Kasumi-1 (cell line): Measurements from ENCODE around the gene FXYD1.

Source experiments
- DNase-seq, 2 experiments: peaks; one replicate each; lab custom pipeline; 2025; lab: John Stamatoyannopoulos, UW

FXYD1 gene

DNA sequence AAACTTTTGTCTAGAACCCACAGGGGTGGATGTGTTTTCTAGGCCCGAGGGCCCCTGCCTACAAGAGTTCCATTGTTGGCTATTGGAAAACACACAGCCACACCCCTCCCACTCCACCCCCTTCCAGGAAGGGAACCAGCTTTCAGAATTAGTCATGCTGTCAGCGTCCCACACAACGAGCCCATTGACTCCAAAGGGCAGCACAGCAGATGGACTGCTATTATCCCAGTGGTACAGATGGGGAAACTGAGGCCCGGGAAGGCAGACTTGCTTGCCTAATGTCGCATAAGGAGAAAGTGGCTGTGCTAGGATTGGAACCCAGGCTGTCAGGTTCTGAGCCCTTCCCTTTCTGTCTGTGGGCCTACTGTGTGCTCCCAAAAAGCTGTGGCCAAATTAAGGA is 31.1 kb upstream of the FXYD1 start:
- DNase-seq: no peak

DNA sequence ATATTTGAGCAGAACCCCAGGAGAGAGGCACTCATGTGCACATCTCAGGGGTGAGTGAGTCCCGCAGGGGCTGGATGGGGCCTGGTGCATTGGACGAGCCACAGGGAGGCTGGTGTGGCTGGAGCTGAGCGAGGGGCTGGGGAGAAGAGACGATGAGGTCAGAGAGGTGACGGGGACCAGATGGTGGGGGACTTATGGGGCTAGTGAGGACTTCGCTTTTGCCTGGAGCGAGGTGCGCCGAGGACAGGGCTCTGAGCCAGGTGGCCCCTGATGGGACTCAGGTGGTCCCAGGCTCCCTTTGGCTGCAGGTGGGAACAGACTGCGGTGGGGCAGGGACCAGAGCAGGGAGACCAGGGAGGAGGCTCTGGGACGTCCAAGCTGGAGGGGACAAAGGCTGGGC is 29.9 kb upstream of the FXYD1 start:
- no peak for DNase-seq

DNA sequence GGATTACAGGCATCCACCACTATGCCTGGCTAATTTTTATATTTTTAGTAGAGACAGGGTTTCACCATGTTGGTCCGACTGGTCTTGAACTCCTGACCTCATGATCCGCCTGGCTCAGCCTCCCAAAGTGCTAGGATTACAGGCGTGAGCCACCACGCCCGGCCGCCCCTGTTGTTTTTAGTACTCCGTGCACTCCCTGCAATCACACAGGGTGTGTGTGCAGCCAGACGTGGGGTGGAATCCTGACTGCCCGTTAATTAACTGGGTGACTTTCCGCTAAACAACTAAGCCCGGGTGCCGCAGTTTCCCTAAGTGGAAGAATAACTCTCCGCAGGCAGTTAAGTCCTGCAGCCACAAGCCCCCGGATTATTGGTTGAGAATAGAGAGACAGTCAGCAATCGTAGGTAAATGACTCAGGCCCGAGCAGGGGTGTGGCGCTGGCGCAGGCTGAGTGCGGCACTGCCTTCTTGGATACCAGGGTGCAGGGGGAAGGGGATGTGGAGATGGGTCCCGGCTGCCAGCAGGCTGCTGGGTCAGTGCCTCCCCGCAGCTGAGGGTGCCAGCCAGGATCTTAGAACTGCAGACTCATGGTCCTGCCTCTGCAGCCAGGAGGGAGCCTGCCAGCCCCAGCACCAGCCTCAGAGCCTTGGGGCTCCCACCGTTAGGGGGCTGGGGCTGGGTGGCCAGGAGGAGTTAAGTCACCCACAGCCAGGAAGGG is 29.1 kb upstream of the FXYD1 start:
- DNase-seq: no peak

DNA sequence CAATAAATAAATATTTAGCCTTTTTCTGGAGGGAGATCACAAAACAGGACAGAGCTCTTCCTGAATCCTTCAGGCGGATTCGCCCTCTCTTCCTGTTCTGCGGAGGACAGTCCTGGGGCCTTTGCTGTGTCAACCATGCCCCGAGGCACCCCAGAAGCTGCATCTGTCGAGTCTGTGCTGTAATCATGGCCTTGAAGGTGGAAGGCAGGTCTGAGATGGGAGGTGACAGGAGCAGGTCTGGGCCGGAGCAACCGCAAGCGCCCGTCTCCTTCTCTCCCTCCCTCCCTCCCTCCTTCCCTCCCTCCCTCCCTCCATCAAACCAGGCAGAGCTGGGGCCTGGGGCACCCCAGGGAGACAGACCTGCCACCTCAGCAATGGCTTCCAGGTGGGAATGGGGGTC is 27.6 kb upstream of the FXYD1 start:
- DNase-seq: no peak

DNA sequence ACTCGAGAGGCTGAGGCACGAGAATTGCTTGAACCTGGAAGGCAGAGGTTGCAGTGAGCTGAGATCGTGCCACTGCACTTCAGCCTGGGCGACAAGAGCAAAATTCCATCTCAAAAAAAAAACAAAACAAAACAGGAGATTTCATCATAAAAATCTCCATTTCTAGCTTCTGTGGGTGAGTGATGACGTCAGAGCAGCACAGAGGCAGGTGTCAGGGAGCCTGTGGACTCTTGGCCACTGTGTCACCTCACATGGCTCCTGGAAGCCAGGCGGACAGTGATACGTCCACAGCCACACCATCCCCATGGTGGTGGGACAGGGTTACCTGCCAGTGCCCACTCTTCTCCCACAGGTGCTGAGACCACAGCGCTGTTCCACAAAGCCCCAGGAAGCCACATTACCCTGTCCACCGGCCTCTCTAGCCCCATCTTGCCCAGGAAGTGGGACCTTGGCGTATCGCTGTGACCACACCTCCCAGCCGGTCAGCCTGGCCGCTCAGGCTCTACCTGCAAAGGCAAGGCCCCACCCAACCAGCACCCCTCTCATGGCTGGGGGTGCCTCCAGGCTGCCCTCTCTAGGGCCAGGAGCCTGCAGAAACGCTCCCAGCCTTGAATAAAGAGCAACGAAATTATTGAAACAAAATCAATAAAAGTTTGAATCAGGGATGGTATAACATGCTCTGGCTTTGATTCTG is 25.5 kb upstream of the FXYD1 start:
- DNase-seq: no peak

DNA sequence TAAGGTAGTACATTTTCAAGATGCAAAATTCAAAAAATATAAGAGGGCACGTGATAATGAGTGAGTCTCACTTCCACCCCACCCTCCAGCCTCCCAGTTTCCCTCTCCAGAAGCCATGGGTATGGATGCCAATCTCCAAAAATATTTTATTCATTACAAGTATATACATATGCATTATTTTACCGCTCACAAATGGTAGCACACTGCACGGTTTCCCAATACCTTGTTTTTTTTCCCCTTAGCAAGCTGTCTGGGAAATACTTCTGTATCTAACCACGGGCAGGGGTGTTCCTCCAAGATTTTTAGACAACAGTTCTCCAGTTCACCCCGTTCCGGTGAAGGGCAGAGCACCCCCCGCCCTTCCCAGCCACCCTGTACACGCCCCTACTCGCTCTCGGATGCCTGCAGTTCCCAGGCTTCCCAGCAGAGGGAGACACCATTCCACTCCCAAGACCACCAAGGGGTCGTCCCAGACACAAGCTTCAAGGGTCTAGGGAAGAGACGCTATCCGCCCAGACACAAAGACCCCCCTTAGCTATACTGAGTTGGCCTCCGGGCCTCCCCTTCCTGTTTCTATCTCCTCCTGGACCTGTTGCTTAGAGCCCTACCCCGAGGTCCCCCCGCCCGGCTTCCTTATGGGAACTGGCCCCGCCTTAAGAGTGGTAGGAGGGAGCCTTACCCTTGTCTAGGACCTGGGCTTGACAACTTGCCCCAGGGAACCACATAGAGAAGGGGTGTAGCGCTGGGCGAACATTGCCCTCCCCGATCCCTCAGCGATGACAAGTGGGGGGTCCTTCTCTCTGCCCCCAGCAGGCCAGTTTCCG is 24.1 kb upstream of the FXYD1 start:
- DNase-seq: peak; percentile 62 to 69

DNA sequence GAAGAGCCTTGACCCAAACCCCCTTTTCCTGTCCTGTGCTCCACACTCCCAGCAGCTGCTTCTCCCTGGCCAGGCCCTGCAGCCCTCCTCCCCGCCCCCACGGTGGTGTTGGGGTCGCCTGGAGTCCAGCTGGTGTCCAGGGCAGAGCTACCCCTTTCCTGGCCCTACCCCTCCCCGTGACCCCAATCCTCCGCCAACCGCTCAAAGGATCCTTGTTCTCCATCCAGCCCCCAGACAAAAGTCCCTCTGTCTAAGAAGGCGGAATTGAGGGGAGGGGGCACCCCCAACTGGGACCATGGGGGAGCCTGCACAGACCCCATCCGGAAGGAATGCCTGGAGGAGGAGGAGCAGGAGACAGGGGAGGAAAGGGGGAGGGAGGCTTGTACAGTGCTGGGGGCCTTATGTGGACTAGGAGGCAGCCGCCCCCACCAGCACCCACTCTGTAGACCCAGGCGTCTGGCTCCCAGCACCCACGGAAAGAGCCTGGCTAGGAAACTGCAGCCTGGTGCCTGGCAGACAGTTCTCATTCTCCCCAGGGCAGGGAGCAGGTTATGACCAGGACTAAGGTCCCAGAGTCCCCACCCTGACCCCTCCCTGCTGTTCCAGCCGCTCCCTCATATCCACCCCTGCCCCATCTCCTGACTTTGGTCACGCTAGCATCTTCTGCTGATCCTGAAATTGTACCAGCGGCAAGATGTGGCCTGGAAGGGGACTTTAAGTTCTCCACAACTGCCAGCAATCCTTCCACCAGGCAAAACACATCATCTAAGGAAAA is 23.3 kb upstream of the FXYD1 start, which contains the start of gene FXYD3:
Gene FXYD3, plus strand, starts transcription at position 647 of the 775 bp plus-strand sequence. CDS start 3,554 bp downstream, outside the sequence.
- no peak for DNase-seq

DNA sequence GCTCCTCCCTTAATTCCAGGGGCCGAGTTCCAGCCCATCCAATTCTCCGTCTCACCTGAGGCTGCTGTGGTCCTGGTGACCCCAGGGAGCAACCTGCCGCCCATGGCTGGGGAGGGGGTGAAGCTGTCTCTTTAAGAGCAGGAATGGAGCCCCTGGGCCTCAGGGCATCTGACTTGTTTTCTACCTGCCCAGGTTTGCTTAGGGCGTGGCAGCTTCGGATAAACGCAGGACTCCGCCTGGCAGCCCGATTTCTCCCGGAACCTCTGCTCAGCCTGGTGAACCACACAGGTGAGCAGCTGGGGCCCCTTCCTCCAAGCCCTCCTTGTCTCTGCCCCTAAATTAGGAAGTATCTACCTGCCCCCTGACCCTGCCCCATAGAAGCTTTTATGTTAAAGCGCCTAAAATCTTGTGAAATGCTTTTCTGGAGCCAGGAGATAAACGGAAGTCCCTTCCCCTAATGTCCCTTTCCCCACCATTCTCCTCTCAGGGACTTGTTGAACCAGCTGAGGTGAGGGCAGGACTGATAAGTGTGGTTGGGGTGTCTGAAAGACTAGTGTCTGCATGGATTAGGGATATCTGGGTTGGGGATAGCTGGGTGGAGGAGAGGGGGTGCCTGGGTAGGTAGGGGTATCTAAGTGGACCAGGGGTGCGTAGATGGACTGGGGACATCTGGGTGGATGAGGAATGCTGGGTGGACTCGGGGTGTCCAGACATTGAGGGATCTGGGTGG is 22.4 kb upstream of the FXYD1 start:
- no peak for DNase-seq

DNA sequence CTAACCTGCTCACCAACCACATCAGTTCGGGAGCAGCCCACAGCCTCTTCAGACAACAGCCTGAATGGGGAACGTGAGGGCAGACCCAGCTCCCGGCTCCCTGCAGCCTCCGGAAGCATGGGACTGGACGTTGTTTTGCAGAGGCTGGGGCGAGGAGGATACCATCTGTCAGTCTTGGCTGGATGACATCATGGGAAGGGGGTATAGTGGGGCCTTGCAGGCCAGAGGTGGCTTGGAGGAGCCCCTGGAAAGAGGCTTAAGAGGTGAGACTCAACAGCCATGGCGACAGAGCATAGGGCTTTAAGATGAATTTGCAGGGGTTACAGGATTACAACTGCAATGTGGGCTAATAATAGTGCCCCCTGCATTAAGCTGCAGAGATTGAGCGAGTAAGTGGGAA is 21.5 kb upstream of the FXYD1 start:
- no peak for DNase-seq

DNA sequence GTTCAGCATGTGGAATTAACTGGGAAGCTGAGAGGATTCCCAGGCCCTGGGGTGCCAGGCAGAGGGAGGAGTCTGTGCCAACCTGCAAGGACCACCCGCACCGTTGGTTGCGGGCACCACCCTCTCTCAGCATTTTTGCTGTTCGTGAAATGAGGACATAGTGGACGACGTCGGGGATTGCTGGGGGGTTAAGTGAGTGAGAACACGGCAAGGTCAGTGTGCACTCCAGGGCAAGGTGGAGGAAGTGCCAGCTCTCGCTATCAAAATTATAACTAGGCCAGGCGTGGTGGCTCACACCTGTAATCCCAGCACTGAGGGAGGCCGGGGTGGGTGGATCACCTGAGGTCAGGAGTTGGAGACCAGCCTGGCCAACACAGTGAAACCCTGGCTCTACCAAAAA is 20.8 kb upstream of the FXYD1 start:
- no peak for DNase-seq

DNA sequence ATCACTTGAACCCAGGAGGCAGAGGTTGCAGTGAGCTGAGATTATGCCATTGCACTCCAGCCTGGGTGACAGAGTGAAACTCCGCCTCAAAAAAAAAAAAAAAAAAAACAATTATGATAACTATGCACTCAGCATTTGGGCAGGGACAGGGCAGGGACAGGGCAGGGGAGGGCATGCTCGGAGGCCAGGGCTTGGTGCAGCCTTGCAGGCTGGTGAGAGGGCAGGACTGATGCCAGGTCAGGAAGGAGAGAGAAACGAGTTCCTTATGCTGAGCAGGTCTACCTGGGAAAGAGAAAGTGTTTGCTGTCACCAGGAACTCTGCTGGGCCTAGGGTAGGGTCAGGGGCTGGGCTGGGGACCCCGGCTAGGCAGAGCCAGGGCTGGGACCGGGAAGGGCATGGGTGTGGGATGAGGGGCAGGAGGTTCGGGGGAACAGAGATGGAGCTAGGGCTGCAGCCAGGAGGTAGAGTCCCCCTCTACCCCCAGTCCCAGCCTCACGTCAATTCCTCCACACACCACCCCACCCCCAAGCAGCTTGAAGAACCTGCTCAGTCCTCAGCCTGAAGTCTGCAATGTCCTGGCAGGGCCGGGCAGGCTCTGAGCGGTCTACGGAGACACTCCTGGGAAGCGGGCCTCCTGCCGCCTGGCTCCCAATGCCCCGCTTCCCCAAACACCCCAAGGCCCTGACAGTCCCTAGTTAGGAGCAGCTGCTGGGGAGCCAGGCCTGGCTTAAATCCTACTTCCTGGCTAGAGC is 20.2 kb upstream of the FXYD1 start:
- DNase-seq: no peak

DNA sequence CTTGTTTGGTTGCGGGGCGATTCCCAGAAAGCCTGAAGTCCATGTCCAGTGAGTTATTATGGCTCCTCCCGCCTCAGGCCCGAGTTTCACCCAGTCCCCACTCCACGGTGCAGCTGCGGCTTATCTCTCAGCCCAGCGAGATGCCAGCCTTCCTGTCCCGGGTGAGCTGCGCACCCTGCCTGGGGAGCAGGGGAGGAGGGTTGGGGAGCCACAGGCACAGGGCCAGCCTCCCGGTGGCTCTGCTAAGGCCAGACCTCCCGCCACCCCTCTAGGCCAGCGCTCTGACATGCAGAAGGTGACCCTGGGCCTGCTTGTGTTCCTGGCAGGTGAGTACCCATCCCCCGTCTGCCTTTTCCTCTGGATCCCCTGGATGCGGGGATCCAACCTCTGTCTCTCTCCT is 19.5 kb upstream of the FXYD1 start:
- no peak for DNase-seq

DNA sequence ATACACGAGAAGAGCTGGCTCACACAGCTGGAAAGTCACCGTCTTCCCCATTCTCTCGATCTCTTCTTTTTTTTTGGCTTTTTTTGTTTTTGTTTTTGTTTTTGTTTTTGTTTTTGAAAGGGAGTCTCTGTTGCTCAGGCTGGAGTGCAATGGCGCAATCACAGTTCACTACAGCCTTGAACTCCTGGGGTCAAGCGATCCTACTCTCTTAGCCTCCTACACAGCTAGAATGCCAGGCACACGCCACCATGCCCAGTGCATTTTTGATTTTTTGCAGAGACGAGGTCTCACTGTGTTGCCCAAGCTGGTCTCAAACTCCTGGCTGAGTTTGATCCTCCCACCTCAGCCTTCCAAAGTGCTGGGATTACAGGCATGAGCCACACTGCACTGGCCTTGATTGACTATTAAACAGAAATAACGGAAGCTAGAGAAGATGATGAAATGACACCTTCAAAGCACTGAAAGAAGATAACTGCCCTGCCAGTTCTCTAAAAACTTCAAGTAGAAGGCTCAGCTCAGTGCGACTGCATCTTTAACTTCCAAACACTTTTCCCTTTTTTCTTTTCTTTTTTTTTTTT is 19.0 kb upstream of the FXYD1 start:
- no peak for DNase-seq

DNA sequence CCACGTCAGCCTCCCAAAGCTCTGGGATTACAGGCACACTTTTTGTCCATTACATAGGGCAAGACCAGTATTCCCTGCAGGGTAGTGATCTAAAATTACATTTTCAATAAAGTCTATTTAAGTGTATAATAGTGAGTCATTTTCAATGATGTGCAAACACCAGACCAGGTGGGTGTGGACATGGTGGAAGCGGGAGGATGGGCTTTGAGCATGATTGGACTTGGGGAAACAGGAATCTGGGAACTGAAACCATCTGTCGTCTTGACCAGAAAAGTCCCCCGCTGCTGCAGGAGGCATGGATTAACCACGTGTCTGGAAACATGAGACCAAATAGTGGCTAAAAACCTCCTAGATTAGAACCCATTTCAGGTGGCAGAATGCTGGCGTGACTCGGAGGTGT is 18.1 kb upstream of the FXYD1 start:
- no peak for DNase-seq

DNA sequence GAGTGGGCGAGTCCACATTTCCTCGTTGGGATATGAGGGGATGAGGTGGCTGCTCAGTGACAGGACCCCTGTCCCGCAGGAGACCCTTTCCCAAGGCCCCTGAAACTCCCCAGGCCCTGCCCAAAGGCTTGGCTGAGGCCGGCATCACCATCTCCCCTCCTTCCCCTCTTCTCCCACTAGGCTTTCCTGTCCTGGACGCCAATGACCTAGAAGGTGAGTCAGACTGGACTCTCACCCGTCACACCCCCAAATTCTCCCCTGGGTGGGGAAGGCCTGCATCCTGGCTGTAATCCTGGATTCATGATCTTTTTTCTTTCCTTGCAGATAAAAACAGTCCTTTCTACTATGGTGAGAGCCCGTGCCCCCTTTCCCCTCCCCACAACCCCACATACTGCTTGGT is 17.7 kb upstream of the FXYD1 start:
- DNase-seq: no peak

DNA sequence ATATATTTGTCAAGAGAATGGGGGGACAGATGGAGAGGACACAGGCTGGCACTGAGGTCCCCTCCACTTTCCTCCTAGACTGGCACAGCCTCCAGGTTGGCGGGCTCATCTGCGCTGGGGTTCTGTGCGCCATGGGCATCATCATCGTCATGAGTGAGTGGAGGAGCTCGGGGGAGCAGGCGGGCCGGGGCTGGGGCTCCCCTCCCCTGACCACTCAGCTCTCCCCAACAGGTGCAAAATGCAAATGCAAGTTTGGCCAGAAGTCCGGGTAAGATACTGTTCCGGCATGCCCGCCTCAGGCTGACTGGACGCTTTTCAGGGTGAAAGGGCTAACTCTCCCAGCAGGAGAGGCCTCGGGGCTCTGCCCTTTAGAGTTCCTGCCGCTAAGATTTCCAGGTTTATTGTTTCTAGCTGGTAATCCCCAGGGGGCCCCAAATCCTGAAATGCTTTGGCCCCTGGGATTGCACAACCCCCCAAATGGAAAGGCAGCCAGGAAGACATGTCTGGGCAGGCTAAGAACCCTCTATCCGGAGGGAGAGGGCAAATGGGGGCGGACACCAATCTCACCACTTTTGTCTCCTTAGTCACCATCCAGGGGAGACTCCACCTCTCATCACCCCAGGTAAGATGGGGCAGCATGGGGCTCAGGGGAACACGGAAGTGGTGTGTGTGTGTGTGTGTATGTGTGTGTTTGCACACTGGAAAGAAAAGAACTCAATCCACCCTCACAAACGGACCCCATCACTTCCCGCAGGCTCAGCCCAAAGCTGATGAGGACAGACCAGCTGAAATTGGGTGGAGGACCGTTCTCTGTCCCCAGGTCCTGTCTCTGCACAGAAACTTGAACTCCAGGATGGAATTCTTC is 15.7 kb upstream of the FXYD1 start:
- no peak for DNase-seq

DNA sequence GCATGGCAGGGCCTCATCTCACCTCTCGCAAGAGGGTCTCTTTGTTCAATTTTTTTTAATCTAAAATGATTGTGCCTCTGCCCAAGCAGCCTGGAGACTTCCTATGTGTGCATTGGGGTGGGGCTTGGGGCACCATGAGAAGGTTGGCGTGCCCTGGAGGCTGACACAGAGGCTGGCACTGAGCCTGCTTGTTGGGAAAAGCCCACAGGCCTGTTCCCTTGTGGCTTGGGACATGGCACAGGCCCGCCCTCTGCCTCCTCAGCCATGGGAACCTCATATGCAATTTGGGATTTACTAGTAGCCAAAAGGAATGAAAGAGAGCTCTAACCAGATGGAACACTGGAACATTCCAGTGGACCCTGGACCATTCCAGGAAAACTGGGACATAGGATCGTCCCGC is 15.1 kb upstream of the FXYD1 start:
- no peak for DNase-seq

DNA sequence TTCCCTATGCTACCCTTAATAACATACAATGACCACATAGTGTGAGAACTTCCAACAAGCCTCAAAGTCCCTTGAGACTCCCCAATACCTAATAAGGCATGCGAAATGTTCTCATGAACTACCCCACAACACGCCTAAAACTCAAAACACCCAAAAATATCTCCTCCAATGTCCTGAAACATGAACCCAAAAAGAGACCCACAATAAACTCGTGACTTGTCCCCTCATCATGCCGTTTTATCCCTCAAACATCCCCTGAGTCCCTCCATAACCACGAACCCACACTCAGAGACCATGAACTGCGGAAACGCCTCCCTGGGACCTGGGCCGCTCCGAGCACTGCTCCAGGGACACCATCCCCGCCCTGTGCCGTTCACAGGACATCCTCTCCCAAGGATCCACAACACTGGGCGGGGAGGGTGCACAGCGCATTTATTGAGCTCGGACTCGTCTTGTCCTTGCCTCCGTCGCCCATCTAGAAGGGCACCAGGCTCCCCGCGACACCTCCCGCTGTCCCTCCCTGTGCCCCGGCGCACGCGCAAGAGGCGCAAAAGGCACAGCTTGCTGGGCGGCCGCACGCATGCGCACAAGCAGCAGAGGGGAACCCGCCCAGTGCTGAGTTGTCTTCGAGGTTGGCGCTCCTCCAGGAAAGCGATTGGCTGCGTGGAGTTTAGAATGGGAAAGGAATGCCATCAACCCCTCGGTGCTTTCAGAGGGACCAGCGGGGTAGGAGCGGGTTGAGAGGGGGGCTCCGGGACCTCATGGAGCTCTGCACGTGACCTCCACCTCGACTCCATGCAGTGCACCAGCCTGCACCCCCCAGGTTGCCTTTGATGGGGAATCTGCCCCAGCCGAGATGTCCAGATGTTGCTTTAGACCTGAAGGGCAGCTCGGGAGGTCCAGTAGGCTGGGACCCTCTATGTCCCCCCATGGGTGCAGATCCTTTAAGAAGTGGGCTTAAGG is 14.2 kb upstream of the FXYD1 start:
- DNase-seq: peak; percentile 51 to 54
